ENCODE results near the gene ALG3. TPM values are rescaled to one million over a fixed set of nuclear protein-coding genes. Genes with fewer than 3 reads are reported as not detected.

Gene ALG3
- total and polyA plus RNA-seq, 2 donors (not counting 3 experiments of a cell fraction or from before 2014, with no cell fraction given): 42.9 to 99.9 TPM

GRCh38 chr3:184234671-184235380 lies 13.9 kb downstream of the ALG3 start:
- ChIA-PET CTCF (interaction anchor here (0.6 to 0.7 kb wide), 2 partner anchors 9 to 27 kb away, joined by 3 read pairs; no protein-coding TSS in a partner anchor), POLR2A (no interaction called here)
- Histone ChIP-seq H3K36me3 (ENCODE audit: control insufficient read depth in 2 of 2, extremely low read depth in 1 of 2, insufficient read depth in 2 of 2, low read length in 2 of 2) (no peaks in the 10 kb centered on the region), H3K9me1 (replicated peaks; ENCODE audit: control insufficient read depth, extremely low read depth, insufficient read depth, low read length) (no peaks in the 10 kb centered on the region), H3K4me3 (replicated peaks in 1 of 3; ENCODE audit: insufficient read depth in 1 of 3, low read depth in 1 of 3, low read length in 3 of 3) (no peak overlapping the region), H3K4me1 (ENCODE audit: control insufficient read depth, extremely low read depth, insufficient read depth, low read length) (no peaks in the 10 kb centered on the region), H3K4me2 (ENCODE audit: insufficient read depth, low read length) (no peak overlapping the region), H4K20me1 (replicated peaks; ENCODE audit: control insufficient read depth, extremely low read depth, insufficient read depth, low read length) (no peaks in the 10 kb centered on the region), H3K27ac (ENCODE audit: insufficient read depth, low read depth, low read length) (no peak overlapping the region), H3K27me3 (ENCODE audit: control insufficient read depth in 2 of 2, insufficient read depth in 2 of 2, low read length in 2 of 2) (peaks cover 23 to 31% of the 10 kb centered on the region in 2 experiments), H3K79me2 (ENCODE audit: control insufficient read depth, insufficient read depth, low read length) (no peaks in the 10 kb centered on the region), H3K9me3 (replicated peaks; ENCODE audit: control insufficient read depth, insufficient read depth, low read length) (no peaks in the 10 kb centered on the region), H3K9ac (replicated peaks; ENCODE audit: extremely low read depth, insufficient read depth, low read length) (no peak overlapping the region), H2AFZ (ENCODE audit: low read depth, low read length) (no peak overlapping the region)
- intact Hi-C loops (cut with micrococcal nuclease): no loop called here
- dilution Hi-C loops (cut with MboI; ENCODE audit: extremely low pct_ligation_motif_present, low sequenced_read_pairs): no loop called here
- FAIRE-seq (no peak), DNase-seq (ENCODE audit: low read depth, low spot score) (no peak)
- TF ChIP-seq GATA2 (IDR thresholded peaks at IDR 0.05; ENCODE audit: insufficient read depth, insufficient read length, low read depth, low read length) (no peak), MYC (IDR thresholded peaks at IDR 0.05; ENCODE audit: low read depth, low read length) (no peak), POLR2AphosphoS5 (IDR thresholded peaks at IDR 0.05; ENCODE audit: insufficient read depth, low read depth, low read length) (no peak), POLR2A (IDR thresholded peaks at IDR 0.05; ENCODE audit: low read depth, low read length) (no peak), CTCF (IDR thresholded peaks at IDR 0.05; ENCODE audit: extremely low read depth in 1 of 2, insufficient read depth in 1 of 2, low read depth in 1 of 2, low read length in 2 of 2) (no peak), FOS (IDR thresholded peaks at IDR 0.05; ENCODE audit: borderline replicate concordance, insufficient read depth, low read length) (no peak), JUN (IDR thresholded peaks at IDR 0.05; ENCODE audit: borderline replicate concordance, insufficient read depth, insufficient read length, low read depth) (no peak), MAX (IDR thresholded peaks at IDR 0.05; ENCODE audit: insufficient read depth, insufficient read length) (no peak), EZH2 (IDR thresholded peaks at IDR 0.05; ENCODE audit: borderline replicate concordance, low read depth, low read length, severe bottlenecking) (no peak)
- no TSS peak for BruUV-seq (replicated peaks)

Measured in endothelial cell of umbilical vein (primary cell).